Spinal cord (tissue), 10 donors: Measurements from ENCODE around the gene UNK. TPM values are rescaled to one million over a fixed set of nuclear protein-coding genes. Genes with fewer than 3 reads are reported as not detected.
"Not testable (repeated sequence)": the region's sequence is repeated elsewhere in the genome, so short reads cannot be mapped to it uniquely, and the experiment has no call there.

ENCODE experiments used
- DNase-seq, 6 donors: peaks; one replicate each; pipeline versions ENCODE4 v3.0.0 to v3.0.0-alpha.2; 2013 to 2015; ENCODE audit warnings: low spot score in 6 of 6, low read depth in 4 of 6
- H3K27ac ChIP-seq: one replicate; pipeline ENCODE4 v1.5.1; 2013; ENCODE audit warnings: low read depth, low read length, control low read depth
- H3K27me3 ChIP-seq: one replicate; pipeline ENCODE4 v1.6.1; 2013; ENCODE audit warnings: low read length; ENCODE audit not compliant: control insufficient read depth, insufficient read depth
- H3K36me3 ChIP-seq: one replicate; pipeline ENCODE4 v1.6.1; 2013; ENCODE audit warnings: low read length; ENCODE audit not compliant: control insufficient read depth, insufficient read depth
- H3K4me1 ChIP-seq: one replicate; pipeline ENCODE4 v1.6.1; 2013; ENCODE audit warnings: low read length; ENCODE audit not compliant: control insufficient read depth, insufficient read depth
- H3K4me3 ChIP-seq: one replicate; pipeline ENCODE4 v1.5.1; 2013; ENCODE audit warnings: low read depth, low read length, control low read depth
- H3K9me3 ChIP-seq: one replicate; pipeline ENCODE4 v1.6.1; 2013; ENCODE audit warnings: low read length; ENCODE audit not compliant: control insufficient read depth, insufficient read depth
- WGBS: methylation state at CpG from one replicate; pipeline ENCODE4 v1.1.5; 2013; ENCODE audit warnings: missing lambda C conversion rate; ENCODE audit not compliant: insufficient coverage; 5-methylcytosine and 5-hydroxymethylcytosine counted together
- polyA plus RNA-seq, 2 donors: library from polyadenylated mRNA; unstranded; fragments of 120-200 nt; gene quantifications; one replicate each; pipeline ENCODE4 v1.2.1, GENCODE V29; 2013; ENCODE audit not compliant: insufficient read length in 2 of 2
- total RNA-seq, 2 donors: library from RNA; depleted of rRNA in 1 of 2; stranded (reverse); fragments of 120-200 nt in 1 of 2; fragments of >200 nt in 1 of 2; gene quantifications; one replicate each; pipeline versions ENCODE4 v1.2.3 to v1.2.4, GENCODE V29; 2013 to 2014
- donor health status: healthy.

The UNK gene
- total and polyA plus RNA-seq, 4 donors, result 28.9 to 54.8 (median 37.5) TPM

DNA sequence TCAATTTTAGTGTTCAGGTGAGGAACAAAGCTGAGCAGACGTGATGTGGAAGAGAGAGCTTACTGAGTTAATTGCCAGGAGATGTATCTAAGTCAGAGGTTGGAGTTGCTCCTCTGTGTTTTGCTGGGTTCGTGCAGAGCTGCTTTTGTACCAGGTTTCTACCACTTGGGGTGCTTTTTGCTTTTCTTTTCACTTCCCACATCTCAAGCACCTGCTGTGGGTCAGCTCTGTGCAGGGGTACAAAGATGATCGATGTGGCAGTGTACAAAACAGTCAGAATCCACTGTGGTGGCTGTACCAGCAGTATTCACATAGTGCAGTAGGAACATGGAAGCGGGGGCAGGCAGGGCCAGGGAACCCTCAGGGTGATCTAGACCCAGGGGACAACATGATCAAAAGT lies 14.8 kb downstream of the UNK start:
- Histone ChIP-seq H3K9me3 (no peaks in the 10 kb centered on the region), H3K4me1 (no peaks in the 10 kb centered on the region), H3K27me3 (no peaks in the 10 kb centered on the region), H3K27ac (no peak overlapping the region), H3K36me3 (peaks cover 43% of the 10 kb centered on the region), H3K4me3 (no peak overlapping the region)
- DNase-seq, result no peak
- 94% methylated on average over 3 of the region's 4 CpGs for WGBS

DNA sequence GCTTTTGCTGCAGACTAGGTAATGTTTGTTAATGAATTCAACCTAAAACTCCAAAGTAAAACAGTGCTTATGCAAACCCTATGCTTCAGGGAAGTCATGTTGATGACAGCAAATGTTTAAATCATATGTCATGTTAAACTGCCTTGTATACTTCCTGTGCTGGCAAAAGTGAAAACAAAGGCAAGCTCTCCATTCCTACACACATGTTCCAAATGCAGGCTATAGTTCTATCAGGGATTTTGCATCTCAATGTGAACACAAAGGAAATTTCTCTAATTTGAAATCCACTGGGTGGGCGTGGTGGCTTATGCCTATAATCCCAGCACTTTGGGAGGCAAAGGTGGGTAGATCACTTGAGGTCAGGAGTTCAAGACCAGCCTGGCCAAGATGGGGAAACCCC lies 19.3 kb downstream of the UNK start:
- no peaks in the 10 kb centered on the region for H3K9me3 ChIP-seq
- H3K36me3 ChIP-seq, result peaks cover 22% of the 10 kb centered on the region
- no peak overlapping the region for H3K27ac ChIP-seq
- H3K27me3 ChIP-seq, result no peaks in the 10 kb centered on the region
- no peak for DNase-seq
- H3K4me1 ChIP-seq, result no peaks in the 10 kb centered on the region
- WGBS, result no CpG with 5 or more reads among the region's 1 CpG
- H3K4me3 ChIP-seq, result no peak overlapping the region

DNA sequence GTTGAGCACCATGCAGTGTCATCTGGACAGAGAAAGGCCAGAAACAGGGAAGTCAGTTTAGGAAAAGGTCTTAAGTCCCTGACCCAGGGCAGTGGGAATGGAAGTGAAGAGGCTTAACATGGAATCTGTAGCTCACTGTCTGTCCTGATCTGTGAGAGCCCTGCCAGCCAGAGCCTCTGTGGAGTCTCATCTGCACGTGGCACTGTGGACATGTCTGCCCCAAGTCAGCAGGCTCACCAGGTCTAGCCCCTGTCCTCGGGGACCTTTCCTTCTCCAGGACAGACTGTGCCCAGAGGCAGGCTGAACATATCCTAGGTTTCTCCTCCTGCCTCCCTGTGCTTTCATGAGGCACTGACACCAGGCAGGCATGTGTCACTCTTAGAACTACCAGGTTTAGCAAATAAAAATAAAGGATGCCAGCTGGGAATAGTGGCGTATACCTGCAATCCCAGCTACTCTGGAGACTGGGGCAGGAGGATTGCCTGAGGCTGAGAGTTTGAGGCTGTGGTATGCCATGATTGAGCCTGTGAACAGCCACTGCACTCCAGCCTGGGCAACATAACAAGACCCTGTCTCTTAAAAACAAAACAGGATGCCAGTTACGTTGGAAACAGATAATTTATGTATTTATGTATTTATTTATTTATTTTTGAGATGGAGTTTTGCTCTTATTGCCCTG lies 22.4 kb downstream of the UNK start:
- no peak overlapping the region for H3K27ac ChIP-seq
- WGBS, result 89% methylated on average over 3 of the region's 4 CpGs
- H3K4me3 ChIP-seq, result no peak overlapping the region
- H3K27me3 ChIP-seq, result no peaks in the 10 kb centered on the region
- no peaks in the 10 kb centered on the region for H3K9me3 ChIP-seq
- H3K4me1 ChIP-seq, result no peaks in the 10 kb centered on the region
- no peak for DNase-seq
- peaks cover 31% of the 10 kb centered on the region for H3K36me3 ChIP-seq

DNA sequence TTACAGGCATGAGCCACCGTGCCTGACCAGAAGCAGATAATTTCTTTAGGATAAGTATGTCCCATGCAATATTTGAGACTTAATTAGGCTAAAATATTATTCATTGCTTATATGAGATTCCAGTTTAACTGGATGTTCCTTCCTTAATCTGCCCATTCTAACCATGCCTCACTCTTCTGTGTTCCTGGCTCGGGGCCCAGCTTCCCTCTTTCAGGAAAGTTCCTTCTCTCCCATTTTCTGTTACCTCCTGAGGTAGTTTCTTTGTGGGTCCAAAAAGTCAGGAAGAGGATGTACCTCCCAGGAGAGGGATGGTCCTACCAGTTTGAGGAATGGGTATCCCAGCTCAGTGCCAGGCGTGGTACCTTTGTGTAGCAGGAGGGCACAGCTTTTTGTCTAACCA lies 23.3 kb downstream of the UNK start:
- no peak for DNase-seq
- no peaks in the 10 kb centered on the region for H3K9me3 ChIP-seq
- H3K4me1 ChIP-seq, result no peaks in the 10 kb centered on the region
- no peaks in the 10 kb centered on the region for H3K27me3 ChIP-seq
- 94% methylated on average over 1 of the region's 3 CpGs for WGBS
- peaks cover 40% of the 10 kb centered on the region for H3K36me3 ChIP-seq
- H3K27ac ChIP-seq, result no peak overlapping the region
- no peak overlapping the region for H3K4me3 ChIP-seq

DNA sequence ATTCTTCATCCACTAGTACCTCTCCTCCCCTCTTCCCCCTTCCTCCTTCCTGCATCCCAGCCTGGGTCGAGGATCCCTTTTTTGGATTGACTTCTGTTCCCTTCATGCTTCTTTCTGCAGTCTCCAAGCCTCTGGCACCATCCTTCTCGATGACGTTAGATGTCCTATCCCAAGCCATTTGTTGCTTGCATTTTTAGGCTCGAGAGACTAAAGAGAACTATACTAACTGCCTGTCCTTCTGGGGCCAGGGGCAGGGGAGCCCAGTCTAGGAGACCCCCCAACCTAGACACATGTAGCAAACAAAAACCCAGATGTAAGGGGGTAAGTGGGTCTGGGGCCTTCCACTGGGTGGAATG lies 23.9 kb downstream of the UNK start:
- peaks cover 47% of the 10 kb centered on the region for H3K36me3 ChIP-seq
- no peaks in the 10 kb centered on the region for H3K4me1 ChIP-seq
- no peak overlapping the region for H3K4me3 ChIP-seq
- WGBS, result 83% methylated on average over 1 of the region's 4 CpGs
- no peak overlapping the region for H3K27ac ChIP-seq
- no peaks in the 10 kb centered on the region for H3K27me3 ChIP-seq
- H3K9me3 ChIP-seq, result no peaks in the 10 kb centered on the region
- no peak for DNase-seq

DNA sequence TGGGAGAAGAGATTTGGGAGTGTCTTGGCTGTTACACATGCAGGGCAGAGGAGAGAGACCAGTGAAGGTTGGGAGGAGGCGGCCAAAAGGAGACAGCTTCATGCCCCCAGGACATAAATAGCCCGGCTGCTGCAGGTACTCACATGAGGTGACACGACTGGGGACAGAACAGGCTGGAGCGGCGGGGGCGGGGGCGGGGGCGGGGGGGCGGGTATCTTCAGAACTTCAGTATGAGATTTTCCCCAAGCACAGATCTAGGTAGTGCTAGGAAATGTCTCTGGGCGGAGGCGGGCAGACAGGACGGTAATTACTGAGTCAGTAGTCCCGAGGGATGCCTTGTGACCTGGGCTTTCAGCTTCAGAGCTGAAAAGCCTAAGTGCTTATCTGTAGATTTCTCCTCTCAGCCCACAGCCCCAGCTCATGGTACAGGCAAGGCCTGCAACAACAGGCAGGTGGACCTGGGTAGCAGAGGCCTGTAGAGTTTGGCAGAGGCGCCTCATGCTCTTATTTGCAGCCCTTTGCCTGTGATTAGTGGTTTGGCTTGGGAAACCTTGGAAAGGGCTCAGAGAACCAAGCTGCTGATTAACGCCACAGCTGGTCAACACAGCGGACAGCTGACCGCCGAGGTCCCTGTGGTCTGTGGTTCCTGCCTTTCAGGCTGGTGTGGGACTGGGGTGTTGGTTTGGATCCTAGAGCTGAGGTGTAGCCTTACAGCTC lies 24.5 kb downstream of the UNK start:
- no peaks in the 10 kb centered on the region for H3K27me3 ChIP-seq
- H3K4me1 ChIP-seq, result no peaks in the 10 kb centered on the region
- peaks cover 52% of the 10 kb centered on the region for H3K36me3 ChIP-seq
- peak in 1 of 6 donors; percentile 21 for DNase-seq
- no peak overlapping the region for H3K27ac ChIP-seq
- H3K9me3 ChIP-seq, result no peaks in the 10 kb centered on the region
- H3K4me3 ChIP-seq, result no peak overlapping the region
- 67% methylated on average over 10 of the region's 18 CpGs for WGBS

DNA sequence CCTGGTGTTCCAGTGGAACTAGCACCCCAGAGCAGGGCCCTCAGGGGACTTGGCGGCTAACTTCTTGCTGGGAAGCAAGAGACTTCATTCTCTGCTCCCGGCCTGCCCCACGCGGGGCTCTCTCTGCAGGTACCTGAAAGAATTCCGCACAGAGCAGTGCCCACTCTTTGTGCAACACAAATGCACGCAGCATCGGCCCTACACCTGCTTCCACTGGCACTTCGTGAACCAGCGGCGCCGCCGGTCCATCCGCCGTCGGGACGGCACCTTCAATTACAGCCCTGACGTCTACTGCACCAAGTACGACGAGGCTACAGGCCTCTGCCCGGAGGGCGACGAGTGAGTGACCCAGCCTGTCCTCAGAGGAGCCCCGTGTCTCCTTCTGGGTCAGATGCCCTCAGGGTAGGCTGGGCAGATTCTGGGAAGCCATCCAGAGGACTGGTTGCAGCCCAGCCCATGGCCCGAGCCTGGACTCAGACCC lies 25.1 kb downstream of the UNK start:
- Histone ChIP-seq H3K4me1 (no peaks in the 10 kb centered on the region), H3K36me3 (peaks cover 58% of the 10 kb centered on the region), H3K9me3 (no peaks in the 10 kb centered on the region), H3K27ac (no peak overlapping the region), H3K4me3 (no peak overlapping the region), H3K27me3 (no peaks in the 10 kb centered on the region)
- DNase-seq, result no peak
- 95% methylated on average over 24 of the region's 24 CpGs for WGBS

DNA sequence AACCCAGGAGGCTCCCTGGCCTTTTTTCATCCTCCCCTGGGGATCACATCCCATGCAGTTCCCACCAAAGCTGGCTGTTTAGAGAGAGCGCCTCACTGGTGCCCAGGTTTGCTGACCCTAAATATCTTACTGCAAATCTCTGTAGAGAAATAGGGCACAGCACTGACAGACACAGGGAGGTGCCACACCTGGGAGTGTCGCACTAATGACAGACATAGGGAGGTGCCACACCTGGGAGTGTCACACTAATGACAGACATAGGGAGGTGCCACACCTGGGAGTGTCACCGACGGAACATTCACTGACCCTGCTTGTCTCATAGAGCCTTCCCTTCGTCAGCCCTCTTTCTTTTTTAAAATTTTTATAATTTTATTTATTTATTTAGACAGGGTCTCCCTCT lies 25.6 kb downstream of the UNK start:
- no peak overlapping the region for H3K27ac ChIP-seq
- H3K36me3 ChIP-seq, result peaks cover 63% of the 10 kb centered on the region
- WGBS, result 100% methylated on average over 2 of the region's 5 CpGs
- H3K27me3 ChIP-seq, result no peaks in the 10 kb centered on the region
- DNase-seq, result no peak
- no peak overlapping the region for H3K4me3 ChIP-seq
- no peaks in the 10 kb centered on the region for H3K4me1 ChIP-seq
- no peaks in the 10 kb centered on the region for H3K9me3 ChIP-seq

DNA sequence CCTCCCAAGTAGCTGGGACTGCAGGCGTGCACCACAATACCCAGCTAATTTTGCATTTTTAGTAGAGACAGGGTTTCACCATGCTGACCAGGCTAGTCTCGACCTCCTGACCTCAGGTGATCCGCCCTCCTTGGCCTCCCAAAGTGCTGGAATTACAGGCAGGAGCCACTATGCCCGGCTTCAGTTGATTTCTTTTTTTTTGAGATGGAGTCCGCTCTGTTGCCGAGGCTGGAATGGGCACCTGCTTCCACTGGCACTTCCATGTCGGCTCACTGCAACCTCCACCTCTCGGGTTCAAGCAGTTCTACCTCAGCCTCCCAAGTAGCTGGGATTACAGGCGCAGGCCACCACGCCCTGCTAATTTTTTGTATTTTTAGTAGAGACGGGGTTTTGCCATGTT lies 26.1 kb downstream of the UNK start:
- not testable (repeated sequence) for H3K4me1 ChIP-seq, H3K4me3 ChIP-seq, H3K27ac ChIP-seq, DNase-seq, H3K9me3 ChIP-seq, H3K27me3 ChIP-seq
- H3K36me3 ChIP-seq, result peaks cover 66% of the 10 kb centered on the region
- WGBS, result 95% methylated on average over 9 of the region's 11 CpGs

DNA sequence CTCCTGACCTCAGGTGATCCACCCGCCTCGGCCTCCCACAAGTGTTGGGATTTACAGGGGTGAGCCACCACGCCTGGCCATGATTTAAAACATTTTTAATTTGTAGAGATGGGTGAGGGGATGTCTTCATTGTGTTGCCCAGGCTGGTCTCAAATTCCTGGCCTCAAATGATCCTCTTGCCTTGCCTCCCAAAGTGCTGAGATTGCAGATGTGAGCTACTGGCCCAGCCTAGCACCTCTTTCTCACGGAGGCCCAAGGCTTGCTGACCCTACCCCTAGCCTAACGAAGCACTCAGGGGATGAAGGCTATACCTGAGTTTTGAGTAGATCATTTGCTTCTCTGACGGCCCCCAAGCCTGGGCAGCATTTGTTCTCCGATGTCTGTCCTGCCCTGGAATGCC lies 26.6 kb downstream of the UNK start:
- no peak for DNase-seq
- no peaks in the 10 kb centered on the region for H3K27me3 ChIP-seq
- no peaks in the 10 kb centered on the region for H3K9me3 ChIP-seq
- 96% methylated on average over 7 of the region's 7 CpGs for WGBS
- peaks cover 69% of the 10 kb centered on the region for H3K36me3 ChIP-seq
- H3K4me3 ChIP-seq, result no peak overlapping the region
- no peak overlapping the region for H3K27ac ChIP-seq
- no peaks in the 10 kb centered on the region for H3K4me1 ChIP-seq
